ENCODE data around the gene KIF26B. TPM values are rescaled to one million over a fixed set of nuclear protein-coding genes. Genes with fewer than 3 reads are reported as not detected.

Gene KIF26B
- total and polyA plus RNA-seq, 2 experiments from 2014 or later, result 0.03 to 0.76 TPM

DNA sequence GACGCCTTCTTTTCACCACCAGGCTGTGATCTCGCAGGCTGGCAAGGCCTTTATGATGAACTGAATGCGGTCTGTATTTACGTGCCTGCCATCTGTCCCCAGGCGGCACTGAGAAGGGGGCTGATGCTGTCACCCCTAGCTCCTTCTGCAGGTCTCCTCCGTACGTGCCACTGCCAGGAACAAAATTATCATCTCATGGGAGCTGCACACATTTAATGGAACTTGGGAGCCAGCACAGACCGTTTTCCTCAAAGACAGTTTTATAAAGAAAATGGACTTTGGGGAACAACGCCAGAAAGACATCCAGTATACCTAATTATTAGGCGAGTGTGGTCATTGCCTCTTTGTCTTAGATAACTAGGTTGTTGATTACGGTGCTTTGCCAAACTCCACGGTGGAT lies 434.5 kb downstream of the KIF26B start:
- no peaks in the 10 kb centered on the region for H3K9me2 ChIP-seq (ENCODE audit: insufficient read depth)
- H3K27ac ChIP-seq (ENCODE audit: low read depth), result no peak overlapping the region
- no peak for TF ChIP-seq ZNF331 (CRISPR knock-in tag; IDR thresholded peaks at IDR 0.05; ENCODE audit: low read depth)
- TF ChIP-seq, protein P1, sequence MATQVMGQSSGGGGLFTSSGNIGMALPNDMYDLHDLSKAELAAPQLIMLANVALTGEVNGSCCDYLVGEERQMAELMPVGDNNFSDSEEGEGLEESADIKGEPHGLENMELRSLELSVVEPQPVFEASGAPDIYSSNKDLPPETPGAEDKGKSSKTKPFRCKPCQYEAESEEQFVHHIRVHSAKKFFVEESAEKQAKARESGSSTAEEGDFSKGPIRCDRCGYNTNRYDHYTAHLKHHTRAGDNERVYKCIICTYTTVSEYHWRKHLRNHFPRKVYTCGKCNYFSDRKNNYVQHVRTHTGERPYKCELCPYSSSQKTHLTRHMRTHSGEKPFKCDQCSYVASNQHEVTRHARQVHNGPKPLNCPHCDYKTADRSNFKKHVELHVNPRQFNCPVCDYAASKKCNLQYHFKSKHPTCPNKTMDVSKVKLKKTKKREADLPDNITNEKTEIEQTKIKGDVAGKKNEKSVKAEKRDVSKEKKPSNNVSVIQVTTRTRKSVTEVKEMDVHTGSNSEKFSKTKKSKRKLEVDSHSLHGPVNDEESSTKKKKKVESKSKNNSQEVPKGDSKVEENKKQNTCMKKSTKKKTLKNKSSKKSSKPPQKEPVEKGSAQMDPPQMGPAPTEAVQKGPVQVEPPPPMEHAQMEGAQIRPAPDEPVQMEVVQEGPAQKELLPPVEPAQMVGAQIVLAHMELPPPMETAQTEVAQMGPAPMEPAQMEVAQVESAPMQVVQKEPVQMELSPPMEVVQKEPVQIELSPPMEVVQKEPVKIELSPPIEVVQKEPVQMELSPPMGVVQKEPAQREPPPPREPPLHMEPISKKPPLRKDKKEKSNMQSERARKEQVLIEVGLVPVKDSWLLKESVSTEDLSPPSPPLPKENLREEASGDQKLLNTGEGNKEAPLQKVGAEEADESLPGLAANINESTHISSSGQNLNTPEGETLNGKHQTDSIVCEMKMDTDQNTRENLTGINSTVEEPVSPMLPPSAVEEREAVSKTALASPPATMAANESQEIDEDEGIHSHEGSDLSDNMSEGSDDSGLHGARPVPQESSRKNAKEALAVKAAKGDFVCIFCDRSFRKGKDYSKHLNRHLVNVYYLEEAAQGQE (IDR thresholded peaks at IDR 0.05; ENCODE audit: unreplicated experiment), result no peak
- no peak for TF ChIP-seq JUNB (IDR thresholded peaks at IDR 0.05; ENCODE audit: unreplicated experiment)
- Mint-ChIP-seq H3K36me3 (ENCODE audit: low read depth) (no peaks in the 10 kb centered on the region), H3K27ac (no peak overlapping the region), H3K4me3 (no peak overlapping the region), H3K27me3 (ENCODE audit: insufficient read depth, low read depth, poor library complexity) (peaks cover 1% of the 10 kb centered on the region), H3K4me1 (0 out of 3 replicates have a peak, but pooled peaks cover 2% of the 10 kb centered on the region), H3K9me3 (peaks cover 3% of the 10 kb centered on the region; the same call in 1 of the 3 replicates)
- H3K4me2 ChIP-seq, result no peak overlapping the region
- no peak for ATAC-seq
- no peaks in the 10 kb centered on the region for H3F3A ChIP-seq (replicated peaks; ENCODE audit: low read depth)
- no peak for DNase-seq (ENCODE audit: low spot score)
- H3K4me1 ChIP-seq (ENCODE audit: insufficient read depth), result no peaks in the 10 kb centered on the region
- H3K36me3 ChIP-seq (ENCODE audit: insufficient read depth), result no peaks in the 10 kb centered on the region
- no peaks in the 10 kb centered on the region for H4K20me1 ChIP-seq (replicated peaks; ENCODE audit: insufficient read depth)
- H3K27me3 ChIP-seq (ENCODE audit: insufficient read depth), result no peaks in the 10 kb centered on the region
- H3K79me2 ChIP-seq (replicated peaks; ENCODE audit: insufficient read depth), result no peaks in the 10 kb centered on the region
- no peak overlapping the region for H3K4me3 ChIP-seq
- no peak overlapping the region for H2AFZ ChIP-seq

DNA sequence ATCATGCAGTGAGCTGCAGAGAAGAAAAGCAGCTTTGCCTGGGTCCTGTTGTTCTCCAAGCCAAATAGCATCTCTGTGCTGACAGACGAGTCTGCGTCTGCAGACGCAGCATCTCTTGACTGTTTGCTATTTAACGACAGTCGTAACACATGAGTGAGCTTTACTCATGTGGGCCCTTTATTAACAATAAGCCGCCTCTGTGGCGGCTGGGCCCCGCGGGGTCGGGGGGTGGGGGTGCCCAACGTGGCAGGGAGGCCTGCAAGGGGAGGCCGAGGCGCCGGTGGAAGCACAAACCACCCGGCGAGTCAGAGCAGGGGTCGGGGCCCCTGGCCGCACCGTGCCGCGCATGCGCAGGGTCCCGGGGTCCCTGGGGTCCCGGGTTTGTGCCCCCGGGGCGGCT lies 435.1 kb downstream of the KIF26B start:
- Histone ChIP-seq H3K9me2 (ENCODE audit: insufficient read depth) (no peaks in the 10 kb centered on the region), H3K4me2 (no peak overlapping the region), H3K36me3 (ENCODE audit: insufficient read depth) (no peaks in the 10 kb centered on the region), H3K4me1 (ENCODE audit: insufficient read depth) (no peaks in the 10 kb centered on the region), H3K27me3 (ENCODE audit: insufficient read depth) (no peaks in the 10 kb centered on the region), H3K4me3 (no peak overlapping the region), H2AFZ (no peak overlapping the region), H3F3A (replicated peaks; ENCODE audit: low read depth) (no peaks in the 10 kb centered on the region), H3K27ac (ENCODE audit: low read depth) (no peak overlapping the region), H3K79me2 (replicated peaks; ENCODE audit: insufficient read depth) (no peaks in the 10 kb centered on the region), H4K20me1 (replicated peaks; ENCODE audit: insufficient read depth) (no peaks in the 10 kb centered on the region)
- Mint-ChIP-seq H3K4me1 (0 out of 3 replicates have a peak, but pooled peaks cover 2% of the 10 kb centered on the region), H3K27ac (no peak overlapping the region), H3K36me3 (ENCODE audit: low read depth) (no peaks in the 10 kb centered on the region), H3K9me3 (peaks cover 3% of the 10 kb centered on the region; the same call in 1 of the 3 replicates), H3K27me3 (ENCODE audit: insufficient read depth, low read depth, poor library complexity) (peaks cover 1% of the 10 kb centered on the region), H3K4me3 (no peak overlapping the region)
- ATAC-seq (no peak), DNase-seq (ENCODE audit: low spot score) (no peak)
- TF ChIP-seq STAT1 (IDR thresholded peaks at IDR 0.05; ENCODE audit: unreplicated experiment) (no peak), ZNF331 (CRISPR knock-in tag; IDR thresholded peaks at IDR 0.05; ENCODE audit: low read depth) (no peak), EZH2 (IDR thresholded peaks at IDR 0.05; ENCODE audit: low read depth, unreplicated experiment) (no peak)
- TF ChIP-seq, protein P2, sequence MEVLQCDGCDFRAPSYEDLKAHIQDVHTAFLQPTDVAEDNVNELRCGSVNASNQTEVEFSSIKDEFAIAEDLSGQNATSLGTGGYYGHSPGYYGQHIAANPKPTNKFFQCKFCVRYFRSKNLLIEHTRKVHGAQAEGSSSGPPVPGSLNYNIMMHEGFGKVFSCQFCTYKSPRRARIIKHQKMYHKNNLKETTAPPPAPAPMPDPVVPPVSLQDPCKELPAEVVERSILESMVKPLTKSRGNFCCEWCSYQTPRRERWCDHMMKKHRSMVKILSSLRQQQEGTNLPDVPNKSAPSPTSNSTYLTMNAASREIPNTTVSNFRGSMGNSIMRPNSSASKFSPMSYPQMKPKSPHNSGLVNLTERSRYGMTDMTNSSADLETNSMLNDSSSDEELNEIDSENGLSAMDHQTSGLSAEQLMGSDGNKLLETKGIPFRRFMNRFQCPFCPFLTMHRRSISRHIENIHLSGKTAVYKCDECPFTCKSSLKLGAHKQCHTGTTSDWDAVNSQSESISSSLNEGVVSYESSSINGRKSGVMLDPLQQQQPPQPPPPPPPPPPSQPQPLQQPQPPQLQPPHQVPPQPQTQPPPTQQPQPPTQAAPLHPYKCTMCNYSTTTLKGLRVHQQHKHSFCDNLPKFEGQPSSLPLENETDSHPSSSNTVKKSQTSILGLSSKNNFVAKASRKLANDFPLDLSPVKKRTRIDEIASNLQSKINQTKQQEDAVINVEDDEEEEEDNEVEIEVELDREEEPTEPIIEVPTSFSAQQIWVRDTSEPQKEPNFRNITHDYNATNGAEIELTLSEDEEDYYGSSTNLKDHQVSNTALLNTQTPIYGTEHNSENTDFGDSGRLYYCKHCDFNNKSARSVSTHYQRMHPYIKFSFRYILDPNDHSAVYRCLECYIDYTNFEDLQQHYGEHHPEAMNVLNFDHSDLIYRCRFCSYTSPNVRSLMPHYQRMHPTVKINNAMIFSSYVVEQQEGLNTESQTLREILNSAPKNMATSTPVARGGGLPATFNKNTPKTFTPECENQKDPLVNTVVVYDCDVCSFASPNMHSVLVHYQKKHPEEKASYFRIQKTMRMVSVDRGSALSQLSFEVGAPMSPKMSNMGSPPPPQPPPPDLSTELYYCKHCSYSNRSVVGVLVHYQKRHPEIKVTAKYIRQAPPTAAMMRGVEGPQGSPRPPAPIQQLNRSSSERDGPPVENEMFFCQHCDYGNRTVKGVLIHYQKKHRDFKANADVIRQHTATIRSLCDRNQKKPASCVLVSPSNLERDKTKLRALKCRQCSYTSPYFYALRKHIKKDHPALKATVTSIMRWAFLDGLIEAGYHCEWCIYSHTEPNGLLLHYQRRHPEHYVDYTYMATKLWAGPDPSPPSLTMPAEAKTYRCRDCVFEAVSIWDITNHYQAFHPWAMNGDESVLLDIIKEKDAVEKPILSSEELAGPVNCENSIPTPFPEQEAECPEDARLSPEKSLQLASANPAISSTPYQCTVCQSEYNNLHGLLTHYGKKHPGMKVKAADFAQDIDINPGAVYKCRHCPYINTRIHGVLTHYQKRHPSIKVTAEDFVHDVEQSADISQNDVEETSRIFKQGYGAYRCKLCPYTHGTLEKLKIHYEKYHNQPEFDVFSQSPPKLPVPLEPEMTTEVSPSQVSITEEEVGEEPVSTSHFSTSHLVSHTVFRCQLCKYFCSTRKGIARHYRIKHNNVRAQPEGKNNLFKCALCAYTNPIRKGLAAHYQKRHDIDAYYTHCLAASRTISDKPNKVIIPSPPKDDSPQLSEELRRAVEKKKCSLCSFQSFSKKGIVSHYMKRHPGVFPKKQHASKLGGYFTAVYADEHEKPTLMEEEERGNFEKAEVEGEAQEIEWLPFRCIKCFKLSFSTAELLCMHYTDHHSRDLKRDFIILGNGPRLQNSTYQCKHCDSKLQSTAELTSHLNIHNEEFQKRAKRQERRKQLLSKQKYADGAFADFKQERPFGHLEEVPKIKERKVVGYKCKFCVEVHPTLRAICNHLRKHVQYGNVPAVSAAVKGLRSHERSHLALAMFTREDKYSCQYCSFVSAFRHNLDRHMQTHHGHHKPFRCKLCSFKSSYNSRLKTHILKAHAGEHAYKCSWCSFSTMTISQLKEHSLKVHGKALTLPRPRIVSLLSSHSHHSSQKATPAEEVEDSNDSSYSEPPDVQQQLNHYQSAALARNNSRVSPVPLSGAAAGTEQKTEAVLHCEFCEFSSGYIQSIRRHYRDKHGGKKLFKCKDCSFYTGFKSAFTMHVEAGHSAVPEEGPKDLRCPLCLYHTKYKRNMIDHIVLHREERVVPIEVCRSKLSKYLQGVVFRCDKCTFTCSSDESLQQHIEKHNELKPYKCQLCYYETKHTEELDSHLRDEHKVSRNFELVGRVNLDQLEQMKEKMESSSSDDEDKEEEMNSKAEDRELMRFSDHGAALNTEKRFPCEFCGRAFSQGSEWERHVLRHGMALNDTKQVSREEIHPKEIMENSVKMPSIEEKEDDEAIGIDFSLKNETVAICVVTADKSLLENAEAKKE (CRISPR knock-in tag; IDR thresholded peaks at IDR 0.05), result no peak
- TF ChIP-seq, protein P3, sequence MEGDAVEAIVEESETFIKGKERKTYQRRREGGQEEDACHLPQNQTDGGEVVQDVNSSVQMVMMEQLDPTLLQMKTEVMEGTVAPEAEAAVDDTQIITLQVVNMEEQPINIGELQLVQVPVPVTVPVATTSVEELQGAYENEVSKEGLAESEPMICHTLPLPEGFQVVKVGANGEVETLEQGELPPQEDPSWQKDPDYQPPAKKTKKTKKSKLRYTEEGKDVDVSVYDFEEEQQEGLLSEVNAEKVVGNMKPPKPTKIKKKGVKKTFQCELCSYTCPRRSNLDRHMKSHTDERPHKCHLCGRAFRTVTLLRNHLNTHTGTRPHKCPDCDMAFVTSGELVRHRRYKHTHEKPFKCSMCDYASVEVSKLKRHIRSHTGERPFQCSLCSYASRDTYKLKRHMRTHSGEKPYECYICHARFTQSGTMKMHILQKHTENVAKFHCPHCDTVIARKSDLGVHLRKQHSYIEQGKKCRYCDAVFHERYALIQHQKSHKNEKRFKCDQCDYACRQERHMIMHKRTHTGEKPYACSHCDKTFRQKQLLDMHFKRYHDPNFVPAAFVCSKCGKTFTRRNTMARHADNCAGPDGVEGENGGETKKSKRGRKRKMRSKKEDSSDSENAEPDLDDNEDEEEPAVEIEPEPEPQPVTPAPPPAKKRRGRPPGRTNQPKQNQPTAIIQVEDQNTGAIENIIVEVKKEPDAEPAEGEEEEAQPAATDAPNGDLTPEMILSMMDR (conservative IDR thresholded peaks at IDR 0.05; ENCODE audit: low read depth in 2 of 2), result no peak
- TF ChIP-seq, protein P4, sequence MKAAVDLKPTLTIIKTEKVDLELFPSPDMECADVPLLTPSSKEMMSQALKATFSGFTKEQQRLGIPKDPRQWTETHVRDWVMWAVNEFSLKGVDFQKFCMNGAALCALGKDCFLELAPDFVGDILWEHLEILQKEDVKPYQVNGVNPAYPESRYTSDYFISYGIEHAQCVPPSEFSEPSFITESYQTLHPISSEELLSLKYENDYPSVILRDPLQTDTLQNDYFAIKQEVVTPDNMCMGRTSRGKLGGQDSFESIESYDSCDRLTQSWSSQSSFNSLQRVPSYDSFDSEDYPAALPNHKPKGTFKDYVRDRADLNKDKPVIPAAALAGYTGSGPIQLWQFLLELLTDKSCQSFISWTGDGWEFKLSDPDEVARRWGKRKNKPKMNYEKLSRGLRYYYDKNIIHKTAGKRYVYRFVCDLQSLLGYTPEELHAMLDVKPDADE (IDR thresholded peaks at IDR 0.05), result no peak
